Placental pericyte (primary cell): ENCODE data around the gene SIRT7. TPM values are rescaled to one million over a fixed set of nuclear protein-coding genes. Genes with fewer than 3 reads are reported as not detected.

ENCODE experiments used
- total RNA-seq: library from RNA; depleted of rRNA; stranded (reverse); fragments of >200 nt; gene quantifications from 2 replicates; pipeline ENCODE4 v1.2.3, GENCODE V29; 2012

SIRT7 gene
- total RNA-seq = 23.9 and 26.7 TPM in 2 replicates

GRCh38 chr17:81917565-81918332 is at the start of gene SIRT7:
TSS of gene SIRT7 (minus strand) at chr17:81918176. CDS start at chr17:81918131, 45 bp downstream.

GRCh38 chr17:81961087-81961511 is 43.1 kb upstream of the SIRT7 start, which contains the start of gene NOTUM:
TSS of gene NOTUM (minus strand) at chr17:81961187. CDS start at chr17:81960909, 278 bp downstream.

GRCh38 chr17:81947189-81947588 is 29.2 kb upstream of the SIRT7 start, which contains the start of gene MYADML2:
TSS of gene MYADML2 (minus strand) at chr17:81947233. CDS start at chr17:81941741, 5,492 bp downstream.

GRCh38 chr17:81927653-81928543 is 9.9 kb upstream of the SIRT7 start, which contains the start of gene MAFG:
TSS of gene MAFG (minus strand) at chr17:81927735. CDS start at chr17:81923185, 4,550 bp downstream.

GRCh38 chr17:81911277-81911961 is 6.6 kb downstream of the SIRT7 start, which contains the start of gene PCYT2:
TSS of gene PCYT2 (minus strand) at chr17:81911399. CDS start at chr17:81911355, 44 bp downstream.

GRCh38 chr17:81902023-81902652 is 15.8 kb downstream of the SIRT7 start, which contains the start of gene NPB:
TSS of gene NPB (plus strand) at chr17:81902238. CDS start at chr17:81902278, 40 bp downstream.

GRCh38 chr17:81870981-81871386 is 47.0 kb downstream of the SIRT7 start, which contains the start of gene ARHGDIA:
TSS of gene ARHGDIA (minus strand) at chr17:81871337. CDS start at chr17:81869930, 1,407 bp downstream.

Other genes with a start within 250 kb of the SIRT7 start
- 20.1 and 33.8 TPM in 2 replicates for gene ARL16, start 234.4 kb downstream of the SIRT7 start, total RNA-seq
- 124 and 173 TPM in 2 replicates for gene HGS, start 234.2 kb downstream of the SIRT7 start, total RNA-seq
- 14.4 and 23.9 TPM in 2 replicates for gene MRPL12, start 214.8 kb downstream of the SIRT7 start, total RNA-seq
- 4.2 and 29.5 TPM in 2 replicates for gene SLC25A10, start 205.9 kb downstream of the SIRT7 start, total RNA-seq
- gene GCGR, start 114.0 kb downstream of the SIRT7 start, total RNA-seq = not detected in 2 replicates
- gene MCRIP1, start 84.9 kb downstream of the SIRT7 start, total RNA-seq = 82.0 and 100 TPM in 2 replicates
- not detected in 2 replicates for gene PPP1R27, start 83.1 kb downstream of the SIRT7 start, total RNA-seq
- gene P4HB, start 57.6 kb downstream of the SIRT7 start, total RNA-seq = 1,222 and 4,245 TPM in 2 replicates
- 139 and 275 TPM in 2 replicates for gene ARHGDIA, start 46.8 kb downstream of the SIRT7 start, total RNA-seq
- 94.3 and 166 TPM in 2 replicates for gene ALYREF, start 26.6 kb downstream of the SIRT7 start, total RNA-seq
- 102 and 118 TPM in 2 replicates for gene ANAPC11, start 26.5 kb downstream of the SIRT7 start, total RNA-seq
- under 0.01 and 0.66 TPM in 2 replicates for gene NPB, start 15.9 kb downstream of the SIRT7 start, total RNA-seq
- gene PCYT2, start 6.8 kb downstream of the SIRT7 start, total RNA-seq = 48.7 and 78.1 TPM in 2 replicates
- gene MAFG, start 9.6 kb upstream of the SIRT7 start, total RNA-seq = 31.6 and 48.1 TPM in 2 replicates
- gene PYCR1, start 19.1 kb upstream of the SIRT7 start, total RNA-seq = 99.9 and 225 TPM in 2 replicates
- not detected in 2 replicates for gene MYADML2, start 29.1 kb upstream of the SIRT7 start, total RNA-seq
- gene NOTUM, start 43.0 kb upstream of the SIRT7 start, total RNA-seq = 0.29 and 0.66 TPM in 2 replicates
- 31.4 and 38.1 TPM in 2 replicates for gene ASPSCR1, start 59.5 kb upstream of the SIRT7 start, total RNA-seq
- 22.5 and 48.7 TPM in 2 replicates for gene CENPX, start 104.7 kb upstream of the SIRT7 start, total RNA-seq
- gene LRRC45, start 105.1 kb upstream of the SIRT7 start, total RNA-seq = 14.9 and 30.1 TPM in 2 replicates
- 7.9 and 9.2 TPM in 2 replicates for gene RAC3, start 113.5 kb upstream of the SIRT7 start, total RNA-seq
- 32.2 and 43.5 TPM in 2 replicates for gene DCXR, start 119.5 kb upstream of the SIRT7 start, total RNA-seq
- 44.1 and 76.8 TPM in 2 replicates for gene RFNG, start 133.6 kb upstream of the SIRT7 start, total RNA-seq
- 110 and 187 TPM in 2 replicates for gene GPS1, start 133.7 kb upstream of the SIRT7 start, total RNA-seq
- 74.6 and 105 TPM in 2 replicates for gene DUS1L, start 147.6 kb upstream of the SIRT7 start, total RNA-seq
- gene FASN, start 180.1 kb upstream of the SIRT7 start, total RNA-seq = 165 and 359 TPM in 2 replicates